Measurements from ENCODE around the gene SZRD1.
"Not testable (repeated sequence)": the region's sequence is repeated elsewhere in the genome, so short reads cannot be mapped to it uniquely, and the experiment has no call there.

Gene SZRD1, protein sequence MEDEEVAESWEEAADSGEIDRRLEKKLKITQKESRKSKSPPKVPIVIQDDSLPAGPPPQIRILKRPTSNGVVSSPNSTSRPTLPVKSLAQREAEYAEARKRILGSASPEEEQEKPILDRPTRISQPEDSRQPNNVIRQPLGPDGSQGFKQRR

GRCh38 chr1:16366722-16367257 lies at the start of gene SZRD1:
Gene SZRD1, plus strand, starts transcription at chr1:16367242. Its CDS starts 16 bp downstream, at chr1:16367258.
- DNase-seq (ENCODE audit: low read depth) = peak; percentile 100

- peak; percentile 11 for DNase-seq (ENCODE audit: low read depth)
Observed at GRCh38 chr1:16318555-16318954, 48.5 kb upstream of the SZRD1 start.

- DNase-seq (ENCODE audit: low read depth) = no peak
Observed at GRCh38 chr1:16321176-16321867, 45.7 kb upstream of the SZRD1 start.

- peak; percentile 83 for DNase-seq (ENCODE audit: low read depth)
Observed at GRCh38 chr1:16324456-16324890, 42.6 kb upstream of the SZRD1 start.

DNA sequence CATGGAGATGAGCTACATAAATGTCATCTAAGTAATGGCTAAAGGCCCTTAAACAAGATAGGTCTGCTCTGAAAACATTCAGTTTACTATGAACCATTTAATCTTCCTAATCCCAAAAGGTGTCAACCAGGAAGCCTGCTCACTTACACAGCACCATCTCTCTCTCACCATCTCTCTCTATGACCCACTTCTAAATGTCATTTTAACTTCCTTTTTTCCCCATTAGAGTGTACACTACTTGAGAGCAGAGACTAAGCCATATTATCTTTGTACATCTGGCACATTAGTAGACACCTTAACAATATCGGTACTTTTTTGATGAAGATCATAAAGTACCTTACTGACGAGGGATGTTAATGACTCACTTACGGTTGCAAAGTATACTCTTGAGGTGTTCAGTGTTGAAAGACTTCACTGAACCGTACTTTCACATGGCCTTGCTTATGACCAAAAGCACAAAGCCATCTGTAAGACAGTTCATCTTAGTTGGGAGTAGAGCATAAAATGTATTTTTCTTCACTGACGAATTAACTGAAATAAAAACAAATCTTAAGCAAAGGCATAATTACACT lies 40.1 kb upstream of the SZRD1 start:
- DNase-seq (ENCODE audit: low read depth) = no peak

- DNase-seq (ENCODE audit: low read depth) = no peak
Observed at GRCh38 chr1:16334655-16335340, 32.2 kb upstream of the SZRD1 start.

DNA sequence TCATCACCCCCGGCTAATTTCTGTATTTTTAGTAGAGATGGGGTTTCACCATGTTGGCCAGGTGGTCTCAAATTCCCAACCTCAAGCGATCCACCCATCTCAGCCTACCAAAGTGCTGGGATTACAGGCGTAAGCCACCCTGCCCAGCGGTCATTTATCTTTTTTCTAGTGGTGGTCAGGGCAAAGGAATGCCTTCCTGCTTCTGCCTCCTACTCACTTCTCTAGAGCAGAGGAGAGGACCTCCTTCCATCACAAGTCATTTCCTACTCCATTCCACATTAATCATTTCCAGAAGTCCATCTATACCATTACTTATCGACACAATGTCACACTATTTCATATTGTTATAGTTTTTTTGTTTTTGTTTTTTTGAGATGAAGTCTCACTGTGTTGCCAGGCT lies 28.1 kb upstream of the SZRD1 start:
- DNase-seq (ENCODE audit: low read depth) = peak; percentile 17

DNA sequence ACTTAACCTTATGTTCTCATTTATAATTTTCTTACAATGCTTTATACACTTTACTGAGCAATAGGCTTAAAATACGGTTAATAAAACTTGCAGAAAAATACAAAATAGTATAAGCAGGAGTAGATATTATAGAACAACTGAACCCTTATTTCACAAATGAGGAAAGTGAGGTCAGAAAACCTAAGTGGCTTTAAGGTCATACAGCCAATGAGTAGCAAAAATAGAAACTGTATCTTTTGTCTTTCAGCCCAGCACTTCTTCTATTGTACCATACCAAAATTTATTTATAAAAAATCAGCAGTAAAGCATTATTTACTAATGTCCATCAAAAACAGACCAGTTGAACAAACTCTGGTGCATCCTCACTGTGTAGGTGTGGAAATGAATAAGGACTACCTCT lies 26.4 kb upstream of the SZRD1 start:
- DNase-seq (ENCODE audit: low read depth) = no peak

DNA sequence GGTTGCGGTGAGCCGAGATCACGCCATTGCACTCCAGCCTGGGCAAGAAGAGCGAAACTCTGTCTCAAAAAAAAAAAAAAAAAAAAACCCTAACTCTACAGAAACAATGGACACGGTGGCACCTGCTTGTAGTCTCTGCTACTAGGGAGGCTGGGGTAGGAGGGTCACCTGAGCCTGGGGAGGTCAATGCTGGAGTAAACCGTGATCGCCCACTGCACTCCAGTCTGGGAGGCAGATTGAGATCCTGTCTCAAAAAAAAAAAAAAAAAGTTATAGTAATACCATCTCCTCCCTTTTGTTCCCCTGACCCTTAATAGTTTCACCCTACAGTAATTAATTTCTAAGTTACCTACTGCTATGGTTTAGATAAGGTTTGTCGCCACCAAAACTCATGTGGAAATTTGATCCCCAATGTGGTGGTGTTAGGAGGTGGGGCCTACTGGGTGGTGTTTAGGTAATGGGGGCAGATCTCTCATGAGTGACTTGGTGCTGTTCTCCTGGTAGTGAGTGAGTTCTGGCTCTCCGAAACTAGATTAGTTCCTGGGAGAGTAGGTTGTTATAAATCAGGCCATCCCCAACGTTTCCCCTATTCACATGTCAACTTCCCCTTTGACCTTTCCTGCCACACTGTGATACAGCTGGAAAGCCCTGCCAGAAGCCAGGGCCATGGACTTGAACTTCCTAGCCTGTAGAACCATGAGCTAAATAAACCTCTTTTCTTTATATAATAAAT lies 24.5 kb upstream of the SZRD1 start:
- DNase-seq (ENCODE audit: low read depth) = no peak

GRCh38 chr1:16343276-16343675 lies 23.8 kb upstream of the SZRD1 start:
- DNase-seq (ENCODE audit: low read depth) = not testable (repeated sequence)

DNA sequence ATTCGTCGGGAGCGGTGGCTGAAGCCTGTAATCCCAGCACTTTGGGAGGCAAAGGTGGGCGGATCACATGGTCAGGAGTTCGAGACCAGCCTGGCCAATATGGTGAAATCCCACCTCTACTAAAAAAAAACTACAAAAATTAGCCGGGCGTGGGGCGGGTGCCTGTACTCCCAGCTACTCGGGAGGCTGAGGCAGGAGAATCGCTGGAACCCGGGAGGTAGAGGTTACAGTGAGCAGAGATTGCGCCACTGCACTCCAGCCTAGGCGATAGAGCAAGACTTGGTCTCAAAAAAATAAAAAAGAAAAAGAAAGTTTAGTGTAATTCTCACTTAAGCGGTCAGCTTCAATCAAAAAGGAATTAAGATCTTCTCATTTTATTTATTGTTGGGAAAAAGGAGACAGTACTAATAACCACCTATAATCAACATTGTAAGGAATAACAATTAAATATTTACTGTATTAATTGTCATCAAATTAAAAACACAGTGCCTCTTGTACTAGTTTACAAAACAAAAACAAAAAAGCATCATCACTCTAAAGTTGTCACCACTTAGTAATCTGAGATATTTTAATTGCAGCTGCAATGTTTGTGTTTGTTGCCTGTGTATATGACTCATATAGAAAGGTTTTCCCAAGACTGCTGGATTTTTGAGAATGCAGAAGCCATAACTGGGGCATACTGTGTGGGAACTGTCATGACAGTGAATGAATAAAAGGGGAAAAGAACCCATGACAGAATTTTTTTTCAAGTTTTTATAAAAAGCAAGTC lies 18.4 kb upstream of the SZRD1 start:
- peak; percentile 85 for DNase-seq (ENCODE audit: low read depth)

- DNase-seq (ENCODE audit: low read depth) = no peak
Observed at GRCh38 chr1:16349847-16350406, 17.1 kb upstream of the SZRD1 start.

- peak; percentile 41 for DNase-seq (ENCODE audit: low read depth)
Observed at GRCh38 chr1:16351456-16351993, 15.5 kb upstream of the SZRD1 start.

DNA sequence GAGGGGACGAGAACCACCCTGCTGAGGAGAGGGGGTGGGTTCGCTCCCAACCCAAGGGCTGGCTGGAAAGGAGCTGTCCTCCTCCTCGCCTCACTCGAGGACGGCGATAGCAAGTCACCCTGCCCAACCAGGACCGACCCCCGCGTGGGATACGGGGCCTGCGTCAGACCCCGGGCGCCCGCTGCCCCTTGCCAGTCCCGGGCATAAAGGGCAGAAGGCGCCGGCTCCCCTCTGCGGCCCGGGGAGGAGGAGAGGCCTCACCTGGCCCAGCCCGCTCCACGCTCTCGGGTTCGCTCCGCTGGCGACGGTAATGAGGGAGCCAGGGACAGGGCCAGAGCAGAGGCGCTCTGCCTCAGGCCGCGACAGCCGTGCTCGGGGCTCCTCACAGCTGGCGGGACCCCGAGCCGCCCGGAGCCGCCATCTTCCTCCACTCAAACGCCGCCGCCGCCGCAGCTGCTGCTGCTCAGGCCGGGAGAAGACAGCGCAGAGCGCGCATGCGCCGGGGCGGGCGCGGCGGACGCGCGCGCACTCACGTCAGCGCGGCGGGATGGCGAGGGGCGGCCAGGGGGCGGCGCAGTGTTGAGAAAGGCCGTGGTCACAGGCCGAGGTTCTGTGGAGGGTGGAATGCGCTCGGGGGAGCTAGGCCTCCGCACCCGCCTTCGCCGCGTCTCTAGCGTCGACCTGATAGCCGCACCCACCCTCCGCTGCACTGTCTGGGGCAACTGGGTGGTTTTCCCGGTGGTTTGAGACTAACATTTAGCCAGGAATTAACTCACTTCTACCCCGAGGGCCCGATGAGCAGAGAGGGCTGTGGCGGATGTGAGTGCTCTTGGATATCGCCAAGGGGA lies 14.8 kb upstream of the SZRD1 start, which contains the start of gene FBXO42:
Gene FBXO42 (minus strand): TSS at position 487 of the 848 bp plus-strand sequence. CDS start 37,062 bp downstream, outside the sequence.
- DNase-seq (ENCODE audit: low read depth) = peak; percentile 88

- no peak for DNase-seq (ENCODE audit: low read depth)
Observed at GRCh38 chr1:16352842-16353535, 14.1 kb upstream of the SZRD1 start.

- no peak for DNase-seq (ENCODE audit: low read depth)
Observed at GRCh38 chr1:16354619-16355018, 12.4 kb upstream of the SZRD1 start.

GRCh38 chr1:16356867-16357266 lies 10.2 kb upstream of the SZRD1 start:
- DNase-seq (ENCODE audit: low read depth) = no peak

DNA sequence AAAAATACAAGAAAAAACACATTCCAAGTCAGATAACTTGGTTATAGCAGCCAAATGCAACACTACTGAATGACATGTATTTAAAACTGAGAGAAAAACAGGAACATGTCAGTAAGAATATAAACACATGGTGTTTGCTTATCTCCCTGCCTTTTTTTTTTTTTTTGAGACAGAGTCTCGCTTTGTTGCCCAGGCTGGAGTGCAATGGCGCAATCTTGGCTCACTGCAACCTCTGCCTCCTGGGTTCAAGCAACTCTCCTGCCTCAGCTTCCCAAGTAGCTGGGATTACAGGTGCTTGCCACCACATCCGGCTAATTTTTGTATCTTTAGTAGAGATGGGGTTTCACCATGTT lies 1.9 kb upstream of the SZRD1 start:
- DNase-seq (ENCODE audit: low read depth) = peak; percentile 49
